ENCODE data around the gene CADPS2.
"Not testable (repeated sequence)": the region's sequence is repeated elsewhere in the genome, so short reads cannot be mapped to it uniquely, and the experiment has no call there.

The CADPS2 gene

GRCh38 chr7:122290476-122290875 is 595.8 kb downstream of the CADPS2 start:
- Histone ChIP-seq H3K9ac (ENCODE audit: low read length) (no peak overlapping the region), H3F3A (ENCODE audit: insufficient read depth) (no peaks in the 10 kb centered on the region), H4K20me1 (ENCODE audit: low read depth, low read length) (no peaks in the 10 kb centered on the region), H3K27me3 (ENCODE audit: low read length) (no peaks in the 10 kb centered on the region), H3K27ac (ENCODE audit: low read depth, low read length) (no peak overlapping the region), H3K36me3 (ENCODE audit: low read length) (no peaks in the 10 kb centered on the region), H3K9me2 (replicated peaks; ENCODE audit: insufficient read depth, low read length) (no peaks in the 10 kb centered on the region), H3K4me3 (ENCODE audit: insufficient read depth, low read length, poor library complexity, severe bottlenecking) (no peak overlapping the region), H3K4me2 (ENCODE audit: low read depth, low read length, poor library complexity, severe bottlenecking) (no peak overlapping the region), H3K79me2 (ENCODE audit: insufficient read depth, low read length) (no peaks in the 10 kb centered on the region), H2AFZ (ENCODE audit: low read depth, low read length, severe bottlenecking) (no peak overlapping the region), H3K9me3 (ENCODE audit: insufficient read depth, low read length) (no peaks in the 10 kb centered on the region)
- TF ChIP-seq, protein P1, sequence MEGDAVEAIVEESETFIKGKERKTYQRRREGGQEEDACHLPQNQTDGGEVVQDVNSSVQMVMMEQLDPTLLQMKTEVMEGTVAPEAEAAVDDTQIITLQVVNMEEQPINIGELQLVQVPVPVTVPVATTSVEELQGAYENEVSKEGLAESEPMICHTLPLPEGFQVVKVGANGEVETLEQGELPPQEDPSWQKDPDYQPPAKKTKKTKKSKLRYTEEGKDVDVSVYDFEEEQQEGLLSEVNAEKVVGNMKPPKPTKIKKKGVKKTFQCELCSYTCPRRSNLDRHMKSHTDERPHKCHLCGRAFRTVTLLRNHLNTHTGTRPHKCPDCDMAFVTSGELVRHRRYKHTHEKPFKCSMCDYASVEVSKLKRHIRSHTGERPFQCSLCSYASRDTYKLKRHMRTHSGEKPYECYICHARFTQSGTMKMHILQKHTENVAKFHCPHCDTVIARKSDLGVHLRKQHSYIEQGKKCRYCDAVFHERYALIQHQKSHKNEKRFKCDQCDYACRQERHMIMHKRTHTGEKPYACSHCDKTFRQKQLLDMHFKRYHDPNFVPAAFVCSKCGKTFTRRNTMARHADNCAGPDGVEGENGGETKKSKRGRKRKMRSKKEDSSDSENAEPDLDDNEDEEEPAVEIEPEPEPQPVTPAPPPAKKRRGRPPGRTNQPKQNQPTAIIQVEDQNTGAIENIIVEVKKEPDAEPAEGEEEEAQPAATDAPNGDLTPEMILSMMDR (IDR thresholded peaks at IDR 0.05; ENCODE audit: insufficient read depth, low read length, poor library complexity, severe bottlenecking) = no peak
- TF ChIP-seq EZH2phosphoT487 (conservative IDR thresholded peaks at IDR 0.05; ENCODE audit: low read length) = no peak

GRCh38 chr7:122289426-122289825 is 596.8 kb downstream of the CADPS2 start:
- Histone ChIP-seq H3K4me3 (ENCODE audit: insufficient read depth, low read length, poor library complexity, severe bottlenecking) (no peak overlapping the region), H3K27me3 (ENCODE audit: low read length) (no peaks in the 10 kb centered on the region), H3K79me2 (ENCODE audit: insufficient read depth, low read length) (no peaks in the 10 kb centered on the region), H3K36me3 (ENCODE audit: low read length) (no peaks in the 10 kb centered on the region), H3F3A (ENCODE audit: insufficient read depth) (no peaks in the 10 kb centered on the region), H2AFZ (ENCODE audit: low read depth, low read length, severe bottlenecking) (no peak overlapping the region), H3K9me3 (ENCODE audit: insufficient read depth, low read length) (no peaks in the 10 kb centered on the region), H3K9me2 (replicated peaks; ENCODE audit: insufficient read depth, low read length) (no peaks in the 10 kb centered on the region), H4K20me1 (ENCODE audit: low read depth, low read length) (no peaks in the 10 kb centered on the region), H3K9ac (ENCODE audit: low read length) (no peak overlapping the region), H3K27ac (ENCODE audit: low read depth, low read length) (no peak overlapping the region), H3K4me2 (ENCODE audit: low read depth, low read length, poor library complexity, severe bottlenecking) (no peak overlapping the region)
- no peak for TF ChIP-seq EZH2phosphoT487 (conservative IDR thresholded peaks at IDR 0.05; ENCODE audit: low read length)
- TF ChIP-seq, protein P1 (IDR thresholded peaks at IDR 0.05; ENCODE audit: insufficient read depth, low read length, poor library complexity, severe bottlenecking) = no peak

DNA sequence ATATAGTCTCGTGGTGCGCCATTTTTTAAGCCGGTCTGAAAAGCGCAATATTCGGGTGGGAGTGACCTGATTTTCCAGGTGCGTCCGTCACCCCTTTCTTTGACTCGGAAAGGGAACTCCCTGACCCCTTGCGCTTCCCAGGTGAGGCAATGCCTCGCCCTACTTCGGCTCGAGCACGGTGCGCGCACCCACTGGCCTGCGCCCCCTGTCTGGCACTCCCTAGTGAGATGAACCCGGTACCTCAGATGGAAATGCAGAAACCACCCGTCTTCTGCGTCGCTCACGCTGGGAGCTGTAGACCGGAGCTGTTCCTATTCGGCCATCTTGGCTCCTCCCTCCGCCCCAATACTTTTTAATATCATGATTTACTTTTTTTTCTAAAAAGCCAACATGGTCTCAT is 601.7 kb downstream of the CADPS2 start:
- not testable (repeated sequence) for H3K4me2 ChIP-seq (ENCODE audit: low read depth, low read length, poor library complexity, severe bottlenecking); H3K79me2 ChIP-seq (ENCODE audit: insufficient read depth, low read length); H4K20me1 ChIP-seq (ENCODE audit: low read depth, low read length); H3K9me3 ChIP-seq (ENCODE audit: insufficient read depth, low read length); H3K27me3 ChIP-seq (ENCODE audit: low read length); H3K27ac ChIP-seq (ENCODE audit: low read depth, low read length); H3K36me3 ChIP-seq (ENCODE audit: low read length); H3K9ac ChIP-seq (ENCODE audit: low read length); H3K9me2 ChIP-seq (replicated peaks; ENCODE audit: insufficient read depth, low read length); H3K4me3 ChIP-seq (ENCODE audit: insufficient read depth, low read length, poor library complexity, severe bottlenecking); H3F3A ChIP-seq (ENCODE audit: insufficient read depth); H2AFZ ChIP-seq (ENCODE audit: low read depth, low read length, severe bottlenecking)

GRCh38 chr7:122273117-122273516 is 613.1 kb downstream of the CADPS2 start:
- Histone ChIP-seq H3K79me2 (ENCODE audit: insufficient read depth, low read length) (no peaks in the 10 kb centered on the region), H3K4me3 (ENCODE audit: insufficient read depth, low read length, poor library complexity, severe bottlenecking) (no peak overlapping the region), H3F3A (ENCODE audit: insufficient read depth) (no peaks in the 10 kb centered on the region), H3K9ac (ENCODE audit: low read length) (no peak overlapping the region), H3K9me2 (replicated peaks; ENCODE audit: insufficient read depth, low read length) (no peaks in the 10 kb centered on the region), H3K27me3 (ENCODE audit: low read length) (no peaks in the 10 kb centered on the region), H4K20me1 (ENCODE audit: low read depth, low read length) (no peaks in the 10 kb centered on the region), H3K4me2 (ENCODE audit: low read depth, low read length, poor library complexity, severe bottlenecking) (no peak overlapping the region), H3K9me3 (ENCODE audit: insufficient read depth, low read length) (no peaks in the 10 kb centered on the region), H3K27ac (ENCODE audit: low read depth, low read length) (no peak overlapping the region), H2AFZ (ENCODE audit: low read depth, low read length, severe bottlenecking) (no peak overlapping the region), H3K36me3 (ENCODE audit: low read length) (no peaks in the 10 kb centered on the region)
- no peak for TF ChIP-seq EZH2phosphoT487 (conservative IDR thresholded peaks at IDR 0.05; ENCODE audit: low read length)
- TF ChIP-seq, protein P1 (IDR thresholded peaks at IDR 0.05; ENCODE audit: insufficient read depth, low read length, poor library complexity, severe bottlenecking) = no peak
